GM18507 (cell line): ENCODE data around the gene HIPK3.
"Not testable (repeated sequence)": the region's sequence is repeated elsewhere in the genome, so short reads cannot be mapped to it uniquely, and the experiment has no call there.

Experiments
- DNase-seq: peaks from one replicate; pipeline ENCODE4 v3.0.0; 2011; ENCODE audit warnings: low read depth; ENCODE audit not compliant: insufficient read length; ENCODE audit errors: extremely low spot score
- FAIRE-seq: peaks from 2 replicates; lab custom pipeline; 2011; peaks lifted over from hg19 to GRCh38; lab: Jason Lieb, UNC

The HIPK3 gene

GRCh38 chr11:33257897-33258630 lies 883 bp downstream of the HIPK3 start:
- DNase-seq (peak; percentile 36), FAIRE-seq (peak; percentile 5)

GRCh38 chr11:33258631-33259205 lies 1.5 kb downstream of the HIPK3 start:
- FAIRE-seq = no peak
- no peak for DNase-seq

- no peak for DNase-seq
- no peak for FAIRE-seq
Measured at GRCh38 chr11:33259869-33260268, 2.7 kb downstream of the HIPK3 start.

DNA sequence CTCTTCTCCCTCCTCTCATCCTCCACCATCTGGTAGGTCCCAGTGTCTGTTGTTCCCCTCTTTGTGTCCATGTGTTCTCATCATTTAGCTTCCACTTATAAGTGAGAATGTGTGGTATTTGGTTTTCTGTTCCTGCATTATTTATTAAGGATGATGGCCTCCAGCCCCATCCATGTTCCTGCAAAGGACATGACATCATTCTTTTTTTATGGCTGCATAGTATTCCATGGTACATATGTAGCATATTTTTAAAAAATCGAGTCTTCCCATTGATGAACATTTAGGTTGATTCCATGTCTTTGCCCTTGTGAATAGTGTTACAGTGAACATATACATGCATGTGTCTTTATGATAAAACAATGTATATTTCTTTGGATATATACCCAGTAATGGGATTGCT lies 4.2 kb downstream of the HIPK3 start:
- not testable (repeated sequence) for FAIRE-seq, DNase-seq

- DNase-seq (no peak), FAIRE-seq (peak; percentile 12)
Measured at GRCh38 chr11:33262011-33262645, 4.9 kb downstream of the HIPK3 start.

- no peak for DNase-seq
- no peak for FAIRE-seq
Measured at GRCh38 chr11:33263549-33263948, 6.4 kb downstream of the HIPK3 start.

GRCh38 chr11:33264926-33265325 lies 7.7 kb downstream of the HIPK3 start:
- FAIRE-seq (no peak), DNase-seq (no peak)

DNA sequence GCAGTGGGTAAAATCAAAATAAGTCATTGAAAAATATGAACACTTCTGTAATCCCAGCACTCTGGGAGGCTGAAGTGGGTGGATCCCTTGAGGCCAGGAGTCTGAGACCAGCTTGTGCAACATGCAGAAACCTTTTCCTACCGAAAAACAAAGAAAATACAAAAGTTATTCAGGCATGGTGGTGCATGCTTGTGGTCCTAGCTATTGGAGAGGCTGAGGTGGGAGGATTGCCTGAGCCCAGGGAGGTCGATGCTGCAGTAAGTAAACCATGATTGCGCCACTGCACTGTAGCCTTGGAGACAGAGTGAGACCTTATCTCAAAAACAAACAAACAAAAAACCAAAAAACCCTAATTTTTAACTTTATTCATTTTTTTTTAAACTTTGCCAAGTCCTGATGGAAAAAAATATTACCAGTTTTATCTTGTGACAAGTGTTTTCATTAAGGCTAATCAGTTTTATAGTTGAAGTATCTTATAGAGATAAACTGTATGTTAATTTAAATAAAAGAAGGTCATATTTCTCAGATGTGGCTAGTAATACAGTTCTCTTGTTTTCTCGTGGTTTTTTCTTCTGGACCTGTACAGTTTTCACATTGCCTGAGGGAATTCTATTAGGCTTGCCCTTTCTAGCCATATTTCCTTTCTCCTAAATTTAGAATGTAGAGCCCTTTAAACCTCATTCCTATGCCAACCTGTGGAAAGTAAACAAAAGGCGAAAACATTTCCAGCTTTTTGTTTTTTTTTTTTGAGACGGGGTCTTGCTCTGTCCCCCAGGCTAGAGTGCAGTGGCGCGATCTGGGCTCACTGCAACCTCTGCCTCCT lies 9.4 kb downstream of the HIPK3 start:
- no peak for FAIRE-seq
- DNase-seq = no peak

DNA sequence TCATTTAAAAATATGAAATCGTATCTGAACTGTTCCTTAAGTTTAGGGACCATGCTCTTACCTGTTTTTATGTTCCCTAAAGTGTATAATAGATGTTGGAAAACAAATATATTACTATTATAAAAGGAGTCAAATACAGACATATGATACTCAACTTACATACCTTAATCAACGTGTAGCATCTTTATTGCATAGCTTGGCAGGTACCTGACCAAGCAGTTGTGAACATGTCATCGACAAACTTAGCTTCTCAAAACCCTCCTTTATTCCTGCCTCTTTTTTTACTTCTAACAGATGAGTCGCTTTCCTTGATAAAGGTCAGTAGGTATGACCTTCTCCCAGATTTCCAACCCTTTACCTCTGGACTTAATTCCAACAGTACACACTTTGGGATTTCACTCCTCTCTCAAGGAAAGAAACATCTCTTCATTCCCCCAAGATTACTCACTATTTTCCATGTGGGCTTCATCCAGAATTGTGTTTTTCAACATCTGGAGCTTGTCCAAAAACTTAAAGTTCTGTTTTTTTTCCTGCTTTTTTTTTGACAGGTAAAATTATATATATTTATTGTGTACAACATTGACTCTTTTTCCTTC lies 11.9 kb downstream of the HIPK3 start:
- DNase-seq (no peak), FAIRE-seq (no peak)

GRCh38 chr11:33269822-33270221 lies 12.6 kb downstream of the HIPK3 start:
- FAIRE-seq = no peak
- no peak for DNase-seq

GRCh38 chr11:33271059-33271458 lies 13.9 kb downstream of the HIPK3 start:
- DNase-seq = no peak

GRCh38 chr11:33272338-33273107 lies 15.3 kb downstream of the HIPK3 start:
- no peak for DNase-seq
- FAIRE-seq = no peak

More at GRCh38 chr11:33271059-33271458, 13.9 kb downstream of the HIPK3 start:
- no peak for FAIRE-seq

GRCh38 chr11:33273656-33274055 lies 16.5 kb downstream of the HIPK3 start:
- DNase-seq (no peak), FAIRE-seq (peak; percentile 58)

- DNase-seq (no peak), FAIRE-seq (no peak)
Measured at GRCh38 chr11:33280411-33280810, 23.2 kb downstream of the HIPK3 start.

- FAIRE-seq (no peak), DNase-seq (no peak)
Measured at GRCh38 chr11:33281758-33282157, 24.6 kb downstream of the HIPK3 start.

GRCh38 chr11:33284818-33285217 lies 27.6 kb downstream of the HIPK3 start:
- DNase-seq = no peak
- no peak for FAIRE-seq

DNA sequence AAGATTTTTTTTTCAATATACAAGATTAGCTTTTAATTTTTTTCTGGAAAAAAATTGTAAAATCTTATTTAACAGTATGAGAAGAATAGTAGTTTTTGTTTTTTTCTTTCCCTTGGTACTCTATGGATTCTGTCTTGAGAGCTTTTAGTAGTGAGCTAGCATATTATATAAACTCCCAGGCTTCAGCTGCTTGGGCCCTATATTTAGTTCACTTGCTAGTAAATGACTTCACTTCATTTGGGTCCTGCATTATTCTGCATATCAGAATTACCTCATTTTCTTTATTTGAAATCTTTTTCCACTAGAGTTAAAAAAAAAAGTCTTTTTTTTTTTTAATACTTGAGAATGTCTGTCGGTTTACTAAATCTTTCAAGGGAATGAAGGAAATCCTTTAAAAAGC lies 33.1 kb downstream of the HIPK3 start:
- FAIRE-seq = no peak
- DNase-seq = no peak

DNA sequence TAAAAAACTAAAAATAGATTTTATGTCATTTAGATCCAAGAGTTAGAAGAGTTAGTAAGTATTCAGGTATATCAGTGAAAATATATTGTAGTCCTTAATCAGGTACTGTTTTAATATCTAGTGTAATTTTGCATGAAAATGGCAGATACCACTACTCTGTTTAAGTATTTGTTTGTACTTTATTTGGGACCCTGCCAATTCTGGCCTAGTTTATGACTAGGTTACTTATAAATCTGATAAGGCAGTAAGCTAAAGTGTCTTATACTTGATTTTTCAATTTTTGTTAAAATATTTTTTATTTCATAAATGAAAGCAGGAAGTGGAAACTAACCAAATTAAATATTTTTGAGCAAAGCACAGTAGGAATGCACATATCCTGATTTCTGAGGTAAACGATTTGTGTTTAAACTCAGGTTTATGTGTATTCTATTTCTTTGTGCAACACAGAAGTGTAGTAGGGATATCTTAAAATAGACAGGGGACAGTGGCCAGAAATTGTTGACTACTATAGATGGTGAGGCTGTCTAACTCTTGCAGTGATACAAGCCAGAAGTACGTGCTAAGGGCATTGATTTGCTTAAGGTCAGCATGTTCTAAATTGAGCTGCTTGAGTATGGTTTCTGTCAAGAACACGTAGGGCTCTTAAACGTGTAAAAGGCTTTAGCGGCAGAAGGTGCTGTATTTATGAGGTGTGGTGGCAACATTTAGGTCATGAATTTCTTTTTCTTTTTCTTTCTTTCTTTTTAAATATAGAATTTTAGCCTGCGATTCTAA lies 34.0 kb downstream of the HIPK3 start:
- FAIRE-seq = peak; percentile 55
- no peak for DNase-seq
